ENCODE measurements around the gene RIMBP3B. TPM values are rescaled to one million over a fixed set of nuclear protein-coding genes. Genes with fewer than 3 reads are reported as not detected.
"Not testable (repeated sequence)": the region's sequence is repeated elsewhere in the genome, so short reads cannot be mapped to it uniquely, and the experiment has no call there.

The RIMBP3B gene
- total and polyA plus RNA-seq, 2 donors (not counting 3 experiments of a cell fraction or from before 2014, with no cell fraction given) = not detected

- H3K4me3 ChIP-seq (replicated peaks in 1 of 3; ENCODE audit: insufficient read depth in 1 of 3, low read depth in 1 of 3, low read length in 3 of 3); POLR2A ChIA-PET; H3K4me2 ChIP-seq (ENCODE audit: insufficient read depth, low read length); DNase-seq (ENCODE audit: low read depth, low spot score); CTCF ChIA-PET; H3K9ac ChIP-seq (replicated peaks; ENCODE audit: extremely low read depth, insufficient read depth, low read length); H3K9me1 ChIP-seq (replicated peaks; ENCODE audit: control insufficient read depth, extremely low read depth, insufficient read depth, low read length); H2AFZ ChIP-seq (ENCODE audit: low read depth, low read length); intact Hi-C loops (cut with micrococcal nuclease); H3K9me3 ChIP-seq (replicated peaks; ENCODE audit: control insufficient read depth, insufficient read depth, low read length); FAIRE-seq; BruUV-seq (replicated peaks); dilution Hi-C loops (cut with MboI; ENCODE audit: extremely low pct_ligation_motif_present, low sequenced_read_pairs); H3K79me2 ChIP-seq (ENCODE audit: control insufficient read depth, insufficient read depth, low read length); H3K36me3 ChIP-seq (ENCODE audit: control insufficient read depth in 2 of 2, extremely low read depth in 1 of 2, insufficient read depth in 2 of 2, low read length in 2 of 2); H3K27ac ChIP-seq (ENCODE audit: insufficient read depth, low read depth, low read length); H4K20me1 ChIP-seq (replicated peaks; ENCODE audit: control insufficient read depth, extremely low read depth, insufficient read depth, low read length); H3K27me3 ChIP-seq (ENCODE audit: control insufficient read depth in 2 of 2, insufficient read depth in 2 of 2, low read length in 2 of 2); H3K4me1 ChIP-seq (ENCODE audit: control insufficient read depth, extremely low read depth, insufficient read depth, low read length): not testable (repeated sequence)
Observed at GRCh38 chr22:21402763-21403314, 19.3 kb downstream of the RIMBP3B start.

- H2AFZ ChIP-seq (ENCODE audit: low read depth, low read length); H3K36me3 ChIP-seq (ENCODE audit: control insufficient read depth in 2 of 2, extremely low read depth in 1 of 2, insufficient read depth in 2 of 2, low read length in 2 of 2); DNase-seq (ENCODE audit: low read depth, low spot score); H3K79me2 ChIP-seq (ENCODE audit: control insufficient read depth, insufficient read depth, low read length); CTCF ChIA-PET; H3K9me1 ChIP-seq (replicated peaks; ENCODE audit: control insufficient read depth, extremely low read depth, insufficient read depth, low read length); FAIRE-seq; H4K20me1 ChIP-seq (replicated peaks; ENCODE audit: control insufficient read depth, extremely low read depth, insufficient read depth, low read length); dilution Hi-C loops (cut with MboI; ENCODE audit: extremely low pct_ligation_motif_present, low sequenced_read_pairs); POLR2A ChIA-PET; H3K4me2 ChIP-seq (ENCODE audit: insufficient read depth, low read length); H3K4me1 ChIP-seq (ENCODE audit: control insufficient read depth, extremely low read depth, insufficient read depth, low read length); BruUV-seq (replicated peaks); H3K27ac ChIP-seq (ENCODE audit: insufficient read depth, low read depth, low read length); H3K4me3 ChIP-seq (replicated peaks in 1 of 3; ENCODE audit: insufficient read depth in 1 of 3, low read depth in 1 of 3, low read length in 3 of 3); H3K9ac ChIP-seq (replicated peaks; ENCODE audit: extremely low read depth, insufficient read depth, low read length); H3K9me3 ChIP-seq (replicated peaks; ENCODE audit: control insufficient read depth, insufficient read depth, low read length); H3K27me3 ChIP-seq (ENCODE audit: control insufficient read depth in 2 of 2, insufficient read depth in 2 of 2, low read length in 2 of 2); intact Hi-C loops (cut with micrococcal nuclease): not testable (repeated sequence)
Observed at GRCh38 chr22:21407139-21407538, 23.6 kb downstream of the RIMBP3B start.

- H2AFZ ChIP-seq (ENCODE audit: low read depth, low read length); CTCF ChIA-PET; intact Hi-C loops (cut with micrococcal nuclease); H3K4me2 ChIP-seq (ENCODE audit: insufficient read depth, low read length); BruUV-seq (replicated peaks); FAIRE-seq; POLR2A ChIA-PET; H3K27ac ChIP-seq (ENCODE audit: insufficient read depth, low read depth, low read length); H3K4me1 ChIP-seq (ENCODE audit: control insufficient read depth, extremely low read depth, insufficient read depth, low read length); H3K27me3 ChIP-seq (ENCODE audit: control insufficient read depth in 2 of 2, insufficient read depth in 2 of 2, low read length in 2 of 2); H3K4me3 ChIP-seq (replicated peaks in 1 of 3; ENCODE audit: insufficient read depth in 1 of 3, low read depth in 1 of 3, low read length in 3 of 3); H3K79me2 ChIP-seq (ENCODE audit: control insufficient read depth, insufficient read depth, low read length); DNase-seq (ENCODE audit: low read depth, low spot score); H3K9me3 ChIP-seq (replicated peaks; ENCODE audit: control insufficient read depth, insufficient read depth, low read length); H4K20me1 ChIP-seq (replicated peaks; ENCODE audit: control insufficient read depth, extremely low read depth, insufficient read depth, low read length); H3K9me1 ChIP-seq (replicated peaks; ENCODE audit: control insufficient read depth, extremely low read depth, insufficient read depth, low read length); H3K9ac ChIP-seq (replicated peaks; ENCODE audit: extremely low read depth, insufficient read depth, low read length); dilution Hi-C loops (cut with MboI; ENCODE audit: extremely low pct_ligation_motif_present, low sequenced_read_pairs); H3K36me3 ChIP-seq (ENCODE audit: control insufficient read depth in 2 of 2, extremely low read depth in 1 of 2, insufficient read depth in 2 of 2, low read length in 2 of 2): not testable (repeated sequence)
Observed at GRCh38 chr22:21407792-21408191, 24.2 kb downstream of the RIMBP3B start.

GRCh38 chr22:21416375-21416774, 32.8 kb downstream of the RIMBP3B start:
- H3K79me2 ChIP-seq (ENCODE audit: control insufficient read depth, insufficient read depth, low read length) = not testable (repeated sequence)

More at GRCh38 chr22:21416375-21416774, 32.8 kb downstream of the RIMBP3B start:
- BruUV-seq (replicated peaks); dilution Hi-C loops (cut with MboI; ENCODE audit: extremely low pct_ligation_motif_present, low sequenced_read_pairs); H3K9ac ChIP-seq (replicated peaks; ENCODE audit: extremely low read depth, insufficient read depth, low read length); H3K36me3 ChIP-seq (ENCODE audit: control insufficient read depth in 2 of 2, extremely low read depth in 1 of 2, insufficient read depth in 2 of 2, low read length in 2 of 2); H3K9me1 ChIP-seq (replicated peaks; ENCODE audit: control insufficient read depth, extremely low read depth, insufficient read depth, low read length); H3K4me3 ChIP-seq (replicated peaks in 1 of 3; ENCODE audit: insufficient read depth in 1 of 3, low read depth in 1 of 3, low read length in 3 of 3); DNase-seq (ENCODE audit: low read depth, low spot score); H3K9me3 ChIP-seq (replicated peaks; ENCODE audit: control insufficient read depth, insufficient read depth, low read length); CTCF ChIA-PET; H3K4me1 ChIP-seq (ENCODE audit: control insufficient read depth, extremely low read depth, insufficient read depth, low read length); intact Hi-C loops (cut with micrococcal nuclease); FAIRE-seq; POLR2A ChIA-PET; H3K4me2 ChIP-seq (ENCODE audit: insufficient read depth, low read length); H3K27me3 ChIP-seq (ENCODE audit: control insufficient read depth in 2 of 2, insufficient read depth in 2 of 2, low read length in 2 of 2); H4K20me1 ChIP-seq (replicated peaks; ENCODE audit: control insufficient read depth, extremely low read depth, insufficient read depth, low read length); H3K27ac ChIP-seq (ENCODE audit: insufficient read depth, low read depth, low read length); H2AFZ ChIP-seq (ENCODE audit: low read depth, low read length): not testable (repeated sequence)

Measured in endothelial cell of umbilical vein (primary cell).